ENCODE data around the gene MGAT4A. TPM values are rescaled to one million over a fixed set of nuclear protein-coding genes. Genes with fewer than 3 reads are reported as not detected.

Gene MGAT4A
- total RNA-seq, 1 donor from 2014 or later = 1.7 TPM

GRCh38 chr2:98643496-98644100 lies 87.3 kb downstream of the MGAT4A start:
- no peaks in the 10 kb centered on the region for H3K4me1 Mint-ChIP-seq (ENCODE audit: low read depth, unreplicated experiment)
- Histone ChIP-seq H3K9ac (ENCODE audit: low read length) (no peak overlapping the region), H3K79me2 (ENCODE audit: insufficient read depth, low read length) (no peaks in the 10 kb centered on the region), H3K36me3 (ENCODE audit: insufficient read depth, low read length) (no peaks in the 10 kb centered on the region), H3K27me3 (ENCODE audit: insufficient read depth, low read length) (no peaks in the 10 kb centered on the region), H2AFZ (ENCODE audit: low read depth, low read length) (no peak overlapping the region), H4K20me1 (ENCODE audit: insufficient read depth, low read length) (no peaks in the 10 kb centered on the region), H3K4me1 (ENCODE audit: insufficient read depth, low read length) (no peaks in the 10 kb centered on the region), H3K4me2 (ENCODE audit: low read length) (no peak overlapping the region), H3K27ac (ENCODE audit: low read depth, low read length) (no peak overlapping the region), H3K9me3 (ENCODE audit: insufficient read depth, low read depth, low read length) (no peaks in the 10 kb centered on the region), H3K4me3 (ENCODE audit: insufficient read depth, low read depth, low read length) (no peak overlapping the region)
- TF ChIP-seq, protein P1, sequence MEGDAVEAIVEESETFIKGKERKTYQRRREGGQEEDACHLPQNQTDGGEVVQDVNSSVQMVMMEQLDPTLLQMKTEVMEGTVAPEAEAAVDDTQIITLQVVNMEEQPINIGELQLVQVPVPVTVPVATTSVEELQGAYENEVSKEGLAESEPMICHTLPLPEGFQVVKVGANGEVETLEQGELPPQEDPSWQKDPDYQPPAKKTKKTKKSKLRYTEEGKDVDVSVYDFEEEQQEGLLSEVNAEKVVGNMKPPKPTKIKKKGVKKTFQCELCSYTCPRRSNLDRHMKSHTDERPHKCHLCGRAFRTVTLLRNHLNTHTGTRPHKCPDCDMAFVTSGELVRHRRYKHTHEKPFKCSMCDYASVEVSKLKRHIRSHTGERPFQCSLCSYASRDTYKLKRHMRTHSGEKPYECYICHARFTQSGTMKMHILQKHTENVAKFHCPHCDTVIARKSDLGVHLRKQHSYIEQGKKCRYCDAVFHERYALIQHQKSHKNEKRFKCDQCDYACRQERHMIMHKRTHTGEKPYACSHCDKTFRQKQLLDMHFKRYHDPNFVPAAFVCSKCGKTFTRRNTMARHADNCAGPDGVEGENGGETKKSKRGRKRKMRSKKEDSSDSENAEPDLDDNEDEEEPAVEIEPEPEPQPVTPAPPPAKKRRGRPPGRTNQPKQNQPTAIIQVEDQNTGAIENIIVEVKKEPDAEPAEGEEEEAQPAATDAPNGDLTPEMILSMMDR (IDR thresholded peaks at IDR 0.05; ENCODE audit: insufficient read depth, low read depth, low read length) = no peak
- TF ChIP-seq EZH2 (IDR thresholded peaks at IDR 0.05; ENCODE audit: insufficient read depth, low read length) = no peak
- H3K27ac Mint-ChIP-seq (ENCODE audit: unreplicated experiment) = no peak overlapping the region
- no peak for FAIRE-seq
- no peaks in the 10 kb centered on the region for H3K27me3 Mint-ChIP-seq (ENCODE audit: low read depth, unreplicated experiment)
- H3K36me3 Mint-ChIP-seq (ENCODE audit: low read depth, unreplicated experiment) = no peaks in the 10 kb centered on the region
- DNase-seq (ENCODE audit: low read depth) = no peak
- H3K9me3 Mint-ChIP-seq (ENCODE audit: unreplicated experiment) = no peaks in the 10 kb centered on the region
- no peak overlapping the region for H3K4me3 Mint-ChIP-seq (ENCODE audit: unreplicated experiment)

DNA sequence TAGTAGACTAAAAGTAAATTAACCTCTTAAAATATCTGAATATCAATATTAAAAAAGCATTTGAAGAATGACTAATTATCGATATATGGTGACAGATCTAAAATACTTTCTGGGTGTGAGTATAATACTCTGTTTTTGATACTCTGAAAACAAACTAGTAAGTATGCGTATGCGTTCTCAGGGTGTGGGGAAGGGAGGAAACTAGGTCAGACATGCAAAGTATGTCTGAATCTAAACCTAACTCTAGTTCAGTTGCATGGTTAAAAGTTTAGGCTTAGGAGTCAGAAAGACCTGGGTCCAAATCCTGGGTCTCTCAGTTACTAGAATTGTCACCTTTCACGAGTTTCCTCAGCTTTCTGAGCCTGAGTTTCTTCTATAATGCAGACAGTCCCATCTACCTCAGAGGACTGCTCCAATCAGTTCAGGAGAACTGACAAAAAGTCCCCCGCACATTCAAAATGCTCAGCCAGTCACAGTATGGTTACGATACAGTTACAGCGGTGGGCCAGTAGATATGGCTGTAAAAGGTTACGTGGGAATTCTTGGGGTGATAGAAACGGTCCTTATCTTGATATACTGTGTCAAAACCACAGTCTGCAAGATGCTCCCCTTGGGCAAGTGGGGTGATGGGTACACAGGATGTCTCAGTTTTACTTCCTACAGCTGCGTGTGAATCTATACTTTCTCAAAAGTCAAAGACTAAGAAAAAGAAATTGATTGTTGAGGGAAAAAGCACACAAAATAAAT lies 93.4 kb downstream of the MGAT4A start:
- Mint-ChIP-seq H3K4me1 (ENCODE audit: low read depth, unreplicated experiment) (peaks cover 9% of the 10 kb centered on the region), H3K4me3 (ENCODE audit: unreplicated experiment) (no peak overlapping the region), H3K27me3 (ENCODE audit: low read depth, unreplicated experiment) (no peaks in the 10 kb centered on the region), H3K36me3 (ENCODE audit: low read depth, unreplicated experiment) (no peaks in the 10 kb centered on the region), H3K9me3 (ENCODE audit: unreplicated experiment) (no peaks in the 10 kb centered on the region), H3K27ac (ENCODE audit: unreplicated experiment) (no peak overlapping the region)
- TF ChIP-seq, protein P1 (IDR thresholded peaks at IDR 0.05; ENCODE audit: insufficient read depth, low read depth, low read length) = no peak
- no peak for TF ChIP-seq EZH2 (IDR thresholded peaks at IDR 0.05; ENCODE audit: insufficient read depth, low read length)
- H3K4me3 ChIP-seq (ENCODE audit: insufficient read depth, low read depth, low read length) = no peak overlapping the region
- no peaks in the 10 kb centered on the region for H3K79me2 ChIP-seq (ENCODE audit: insufficient read depth, low read length)
- no peak overlapping the region for H3K9ac ChIP-seq (ENCODE audit: low read length)
- no peaks in the 10 kb centered on the region for H3K36me3 ChIP-seq (ENCODE audit: insufficient read depth, low read length)
- H4K20me1 ChIP-seq (ENCODE audit: insufficient read depth, low read length) = no peaks in the 10 kb centered on the region
- no peaks in the 10 kb centered on the region for H3K9me3 ChIP-seq (ENCODE audit: insufficient read depth, low read depth, low read length)
- H3K27me3 ChIP-seq (ENCODE audit: insufficient read depth, low read length) = no peaks in the 10 kb centered on the region
- DNase-seq (ENCODE audit: low read depth) (no peak), FAIRE-seq (no peak)
- H3K4me1 ChIP-seq (ENCODE audit: insufficient read depth, low read length) = no peaks in the 10 kb centered on the region
- H3K4me2 ChIP-seq (ENCODE audit: low read length) = no peak overlapping the region
- H2AFZ ChIP-seq (ENCODE audit: low read depth, low read length) = no peak overlapping the region
- H3K27ac ChIP-seq (ENCODE audit: low read depth, low read length) = no peak overlapping the region

Data from astrocyte (in vitro differentiated cells and primary cell).